Mucosa of descending colon (tissue), 3 donors: ENCODE measurements around the gene PLA2G2F. TPM values are rescaled to one million over a fixed set of nuclear protein-coding genes. Genes with fewer than 3 reads are reported as not detected.

Experiments used
- ATAC-seq: fragments of 200-7000 bp; cut with Tn5 transposase; one replicate; pipeline ENCODE4 v1.9.1; 2020; ENCODE audit warnings: mild to moderate bottlenecking, moderate library complexity
- DNase-seq, 3 donors: peaks; one replicate each; pipeline ENCODE4 v3.0.0-alpha.2; 2020
- H3K36me3 ChIP-seq: fragments of 200-600 bp; one replicate; pipeline ENCODE4 v1.8.0; 2021; ENCODE audit warnings: low read depth, mild to moderate bottlenecking
- H3K4me1 ChIP-seq: fragments of 200-600 bp; one replicate; pipeline ENCODE4 v1.8.0; 2021; ENCODE audit warnings: low read depth, mild to moderate bottlenecking
- H3K4me3 ChIP-seq: fragments of 200-600 bp; one replicate; pipeline ENCODE4 v1.8.0; 2021; ENCODE audit warnings: mild to moderate bottlenecking
- H3K9me3 ChIP-seq: fragments of 200-600 bp; one replicate; pipeline ENCODE4 v1.8.0; 2021; ENCODE audit warnings: mild to moderate bottlenecking
- CTCF ChIP-seq: fragments of 200-600 bp; IDR thresholded peaks from one replicate; pipeline ENCODE4 v1.8.0; 2022; ENCODE audit warnings: antibody characterized with exemption, mild to moderate bottlenecking
- intact Hi-C, 2 donors: fragments of 100-400 bp; cut with DNase I in 1 of 2; cut with micrococcal nuclease in 1 of 2; formaldehyde crosslinking; loops; one replicate each; pipeline versions ENCODE4 v1.11.0 to v1.11.1; 2022; cut with DNase I, micrococcal nuclease
- total RNA-seq, 3 donors: library from RNA; stranded (reverse); fragmentation: NEBNext Ultra II Directional in 2 of 3; extraction: Animal tissue kit (Norgen Biotek cat#: 25700) in 2 of 3; gene quantifications; one replicate each; pipeline versions ENCODE4 v1.2.1 to v1.2.4, GENCODE V29; 2021 to 2023
- donor health status: DM: no; HTN: no; CAD: no; lungs with moderate emphysema.
- donor health status: DM: no; HTN: no; CAD: no.
- donor health status: DM: no; HTN: yes; CAD: no.

The PLA2G2F gene
- total RNA-seq, 3 donors from 2014 or later: 0.12 to 0.80 TPM; not detected in 1

DNA sequence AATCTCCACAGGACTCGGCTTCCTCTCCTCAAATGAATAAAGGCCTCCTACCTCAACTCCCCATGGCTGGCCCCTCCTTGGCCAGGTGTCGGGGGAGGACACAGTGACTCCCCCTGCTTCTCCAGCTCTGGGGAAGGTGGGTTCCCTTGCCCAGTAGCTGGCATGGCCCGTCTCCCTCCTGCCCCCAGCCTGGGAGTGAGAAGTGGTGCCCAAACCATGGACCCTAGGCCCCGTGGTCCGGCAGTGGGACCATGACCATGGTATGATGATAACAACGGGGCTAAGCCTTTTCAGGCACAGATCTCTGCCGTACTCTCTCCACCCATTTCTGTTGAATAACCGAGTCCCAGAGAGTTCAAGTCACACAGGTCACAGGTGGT lies 11.2 kb downstream of the PLA2G2F start:
- Histone ChIP-seq H3K36me3 (no peaks in the 10 kb centered on the region), H3K9me3 (no peaks in the 10 kb centered on the region), H3K4me3 (no peak overlapping the region), H3K4me1 (peaks cover 7% of the 10 kb centered on the region)
- DNase-seq (no peak), ATAC-seq (no peak)
- no peak for TF ChIP-seq CTCF
- intact Hi-C loops: loop anchor here (2.0 to 10.0 kb wide), 3 partner anchors 176 to 236 kb away; partner anchors contain the start of gene PLA2G2A (in 1 of the 2)

- no peak for DNase-seq
- intact Hi-C loops: loop anchor here (2.0 to 10.0 kb wide), 3 partner anchors 176 to 236 kb away; partner anchors contain the start of gene PLA2G2A (in 1 of the 2)
- TF ChIP-seq CTCF: no peak
These were observed 11.8 kb downstream of the PLA2G2F start for GRCh38 chr1:20150969-20151368.

DNA sequence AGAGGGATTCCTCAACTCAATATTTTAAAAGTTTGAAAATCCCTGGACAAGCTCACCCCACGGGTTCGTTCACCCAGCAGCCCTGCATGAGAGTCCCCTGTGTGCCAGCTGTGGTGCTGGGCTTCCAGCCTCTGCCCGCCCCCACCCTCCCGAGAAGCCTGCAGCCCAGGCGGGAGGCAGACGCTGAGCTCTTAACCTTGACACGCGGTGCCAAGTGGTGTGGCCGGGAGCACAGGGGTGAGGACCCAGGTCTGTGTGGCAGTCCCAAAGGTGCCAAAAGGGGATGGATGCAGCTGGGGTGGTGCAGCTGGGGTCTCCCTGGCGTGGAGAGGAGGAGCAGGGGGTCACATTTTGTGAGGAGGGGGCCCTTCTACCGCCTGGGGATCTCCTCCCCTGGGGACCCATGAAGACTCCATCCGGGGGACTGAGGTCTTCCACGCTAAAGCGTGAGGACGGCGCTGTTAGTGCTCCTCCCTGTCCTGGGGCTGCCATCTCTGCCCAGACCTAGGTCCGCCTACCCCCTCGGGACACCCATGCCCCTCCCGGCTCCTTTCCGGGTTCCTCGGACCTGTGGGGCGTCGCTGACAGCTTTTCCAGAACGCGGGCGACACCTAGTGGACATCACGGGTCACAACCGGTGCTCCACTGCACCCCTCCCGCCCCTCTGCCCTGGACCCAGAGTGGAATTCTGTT lies 12.9 kb downstream of the PLA2G2F start:
- peak; percentile 88 for TF ChIP-seq CTCF
- Histone ChIP-seq H3K9me3 (no peaks in the 10 kb centered on the region), H3K4me1 (peaks cover 7% of the 10 kb centered on the region), H3K36me3 (no peaks in the 10 kb centered on the region), H3K4me3 (no peak overlapping the region)
- DNase-seq: peak; percentile 84 to 90 (median 86)
- intact Hi-C loops: loop anchor here (2.0 to 10.0 kb wide), 3 partner anchors 177 to 237 kb away; partner anchors contain the start of gene PLA2G2A (in 1 of the 2)
- peak; percentile 97 for ATAC-seq

More at GRCh38 chr1:20150969-20151368, 11.8 kb downstream of the PLA2G2F start:
- peaks cover 7% of the 10 kb centered on the region for H3K4me1 ChIP-seq
- ATAC-seq: no peak
- no peaks in the 10 kb centered on the region for H3K36me3 ChIP-seq
- H3K9me3 ChIP-seq: no peaks in the 10 kb centered on the region
- no peak overlapping the region for H3K4me3 ChIP-seq

- Histone ChIP-seq H3K9me3 (no peaks in the 10 kb centered on the region), H3K36me3 (no peaks in the 10 kb centered on the region), H3K4me3 (no peak overlapping the region), H3K4me1 (peaks cover 7% of the 10 kb centered on the region)
- intact Hi-C loops: loop anchor here in 1 of 2 donors (10.0 kb wide), 2 partner anchors 178 to 238 kb away; partner anchors contain the start of gene PLA2G2A
- no peak for TF ChIP-seq CTCF
- ATAC-seq: peak; percentile 14
- no peak for DNase-seq
These were observed 13.4 kb downstream of the PLA2G2F start for GRCh38 chr1:20152599-20152930.

DNA sequence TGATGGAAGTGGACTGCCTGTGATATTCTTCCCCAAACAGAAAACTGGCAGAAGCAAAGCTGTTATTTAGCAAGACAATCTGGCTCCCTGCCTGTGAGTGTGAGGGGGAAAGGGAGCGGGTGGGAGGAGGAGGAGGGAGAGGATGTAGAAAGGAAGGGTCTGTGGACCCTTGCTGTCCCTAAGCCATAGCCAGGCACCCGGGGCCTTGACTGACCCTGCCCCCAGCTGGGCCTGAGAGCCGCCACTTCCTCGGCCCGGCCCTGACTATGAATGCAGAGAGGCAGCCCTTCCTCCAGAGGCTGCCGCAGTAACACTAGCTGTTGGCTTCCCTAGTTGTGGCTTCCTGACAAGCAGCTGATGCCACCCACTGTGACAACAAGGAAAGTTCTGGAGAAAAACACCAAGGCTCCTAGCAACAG lies 13.9 kb downstream of the PLA2G2F start:
- Histone ChIP-seq H3K9me3 (no peaks in the 10 kb centered on the region), H3K4me1 (peaks cover 7% of the 10 kb centered on the region), H3K4me3 (no peak overlapping the region), H3K36me3 (no peaks in the 10 kb centered on the region)
- DNase-seq (no peak), ATAC-seq (peak; percentile 32)
- intact Hi-C loops: loop anchor here in 1 of 2 donors (10.0 kb wide), 2 partner anchors 178 to 238 kb away; partner anchors contain the start of gene PLA2G2A
- TF ChIP-seq CTCF: no peak
